GF-D8 (cell line): ENCODE measurements around the gene WDR6.
"Not testable (repeated sequence)": the region's sequence is repeated elsewhere in the genome, so short reads cannot be mapped to it uniquely, and the experiment has no call there.

Source experiments
- DNase-seq: peaks from one replicate; lab custom pipeline; 2025; lab: John Stamatoyannopoulos, UW

WDR6 gene

DNA sequence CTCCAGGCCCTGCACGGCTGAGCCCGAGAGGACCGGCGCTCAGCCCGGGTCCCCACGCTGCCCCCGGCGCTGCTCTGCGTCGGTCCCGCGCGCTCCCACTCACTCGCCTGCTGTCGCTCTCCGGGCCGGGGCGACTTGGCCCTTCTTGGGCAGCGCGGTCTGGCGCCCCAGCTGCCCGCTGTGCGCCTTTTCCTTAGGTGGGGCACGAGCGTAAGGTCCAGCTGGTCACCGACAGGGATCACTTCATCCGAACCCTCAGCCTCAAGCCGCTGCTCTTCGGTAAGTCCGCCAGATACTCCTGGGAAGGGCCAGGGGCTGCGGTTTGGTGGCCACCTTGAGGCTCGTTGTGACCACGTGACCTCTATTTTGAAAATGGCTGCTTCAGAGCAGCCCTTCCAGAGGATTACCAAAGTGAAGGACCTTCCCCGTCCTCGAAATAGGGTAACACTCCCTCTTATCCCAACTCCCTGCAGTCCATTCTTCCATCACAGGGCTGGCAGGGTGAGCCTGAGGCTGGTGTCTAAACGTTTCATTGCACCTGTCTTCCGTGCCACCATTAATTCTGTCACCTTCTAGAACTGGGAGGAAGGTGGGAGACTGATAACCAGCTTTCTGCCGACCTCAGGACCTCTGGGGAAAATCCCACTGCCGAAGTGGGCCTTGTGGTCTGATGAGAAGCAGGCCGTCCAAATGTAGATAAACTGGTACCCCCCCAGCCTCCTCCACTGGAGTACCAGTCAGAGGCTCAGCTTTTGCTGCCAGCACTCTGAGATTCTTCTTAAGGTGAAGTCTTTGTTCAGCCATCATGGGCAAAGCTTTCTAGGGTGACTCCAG lies 16.3 kb upstream of the WDR6 start:
- DNase-seq: no peak

DNA sequence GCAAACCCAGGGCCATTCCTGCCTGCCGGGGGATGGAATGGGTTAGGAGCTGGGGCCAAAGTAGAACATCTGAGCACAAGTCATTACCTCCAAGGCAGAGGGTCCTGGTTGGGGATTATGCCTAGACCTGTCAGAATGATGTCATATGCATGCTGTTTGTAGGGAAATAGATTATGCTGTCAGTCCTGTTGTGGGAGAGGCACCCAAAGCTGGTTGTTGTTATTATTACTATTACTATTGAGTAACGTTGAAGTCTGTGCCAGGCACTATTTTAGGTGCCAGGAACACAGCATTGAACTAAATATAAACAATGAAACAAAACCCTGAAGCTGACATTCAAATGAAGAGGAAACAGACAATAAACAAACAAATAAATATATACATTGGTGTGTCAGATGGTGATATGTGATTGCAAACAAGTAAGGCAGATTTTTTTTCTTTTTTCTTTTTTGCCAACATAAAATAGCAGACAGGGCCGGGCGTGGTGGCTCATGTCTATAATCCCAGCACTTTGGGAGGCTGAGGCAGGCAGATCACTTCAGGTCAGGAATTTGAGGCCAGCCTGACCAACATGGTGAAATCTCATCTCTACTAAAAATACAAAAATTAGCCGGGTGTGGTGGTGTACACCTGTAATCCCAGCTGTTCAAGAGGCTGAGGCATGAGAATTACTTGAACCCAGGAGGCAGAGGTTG lies 15.2 kb upstream of the WDR6 start:
- no peak for DNase-seq

DNA sequence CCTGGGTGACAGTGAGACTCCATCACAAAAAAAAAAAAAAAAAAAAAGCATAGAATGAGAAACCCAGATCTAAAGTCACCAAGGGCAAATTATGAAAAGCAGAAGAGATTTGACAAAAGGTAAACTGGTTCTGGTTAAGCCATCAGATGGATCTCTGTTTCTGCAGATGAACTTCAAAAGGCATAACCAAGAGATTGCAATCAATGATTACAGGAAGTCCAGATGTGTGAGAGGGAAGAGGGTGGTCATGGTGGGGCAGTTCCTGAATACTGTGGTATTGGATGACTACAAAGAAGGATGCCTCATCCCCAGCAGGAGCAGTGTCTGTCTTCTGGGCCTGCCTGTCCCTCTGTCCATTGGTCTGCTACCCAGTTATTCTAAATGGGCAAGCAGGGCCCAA lies 13.4 kb upstream of the WDR6 start:
- peak; percentile 7 for DNase-seq

DNA sequence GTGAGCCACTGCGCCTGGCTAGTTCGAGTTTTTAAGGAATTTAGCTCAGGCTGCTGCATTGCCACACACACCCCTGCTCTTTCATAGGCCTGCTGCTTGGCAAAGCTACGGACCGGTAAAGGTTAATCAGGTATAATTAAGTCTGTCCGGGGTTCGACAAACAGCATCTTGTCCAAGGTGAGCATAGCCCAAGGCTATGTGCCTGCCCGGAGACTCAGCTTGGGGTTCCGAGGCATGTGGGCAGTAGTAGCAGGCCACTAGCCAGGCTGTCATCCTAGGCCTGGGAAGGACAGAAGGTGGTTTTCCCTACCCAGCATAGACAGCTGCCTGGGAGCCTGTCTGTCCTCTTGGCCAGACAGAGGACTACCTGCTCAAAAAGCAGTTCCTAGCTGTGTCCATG lies 10.6 kb upstream of the WDR6 start:
- DNase-seq: no peak

GRCh38 chr3:48997102-48997635 lies 10.0 kb upstream of the WDR6 start:
- no peak for DNase-seq

- DNase-seq: no peak
Measured at GRCh38 chr3:48997714-48998637, 9.2 kb upstream of the WDR6 start.

- DNase-seq: no peak
Measured at GRCh38 chr3:48999085-48999858, 7.9 kb upstream of the WDR6 start.

GRCh38 chr3:49001155-49001554 lies 6.0 kb upstream of the WDR6 start:
- DNase-seq: no peak

GRCh38 chr3:49004352-49005302 lies 2.6 kb upstream of the WDR6 start:
- DNase-seq: no peak

DNA sequence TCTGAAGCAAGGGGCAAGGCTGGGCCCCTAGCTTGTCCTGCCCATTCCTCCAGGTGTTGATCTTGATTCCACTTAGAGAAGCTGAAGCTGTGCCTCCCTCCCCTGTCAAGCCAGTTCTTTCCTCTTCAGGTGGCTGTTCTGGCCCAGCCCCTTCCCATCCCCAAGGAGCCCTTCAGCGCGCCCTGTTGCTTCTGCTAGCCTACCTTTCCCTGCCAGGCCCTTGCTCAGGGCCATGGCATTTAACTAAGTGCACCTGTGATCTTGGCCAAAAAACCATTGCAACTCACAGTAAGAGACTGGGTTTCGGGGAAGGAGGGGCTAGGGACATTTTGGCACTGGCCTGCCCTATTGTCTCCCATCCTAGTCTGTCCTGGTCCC lies 1.9 kb upstream of the WDR6 start:
- DNase-seq: no peak

- DNase-seq: no peak
Measured at GRCh38 chr3:49005998-49006397, 1.2 kb upstream of the WDR6 start.

DNA sequence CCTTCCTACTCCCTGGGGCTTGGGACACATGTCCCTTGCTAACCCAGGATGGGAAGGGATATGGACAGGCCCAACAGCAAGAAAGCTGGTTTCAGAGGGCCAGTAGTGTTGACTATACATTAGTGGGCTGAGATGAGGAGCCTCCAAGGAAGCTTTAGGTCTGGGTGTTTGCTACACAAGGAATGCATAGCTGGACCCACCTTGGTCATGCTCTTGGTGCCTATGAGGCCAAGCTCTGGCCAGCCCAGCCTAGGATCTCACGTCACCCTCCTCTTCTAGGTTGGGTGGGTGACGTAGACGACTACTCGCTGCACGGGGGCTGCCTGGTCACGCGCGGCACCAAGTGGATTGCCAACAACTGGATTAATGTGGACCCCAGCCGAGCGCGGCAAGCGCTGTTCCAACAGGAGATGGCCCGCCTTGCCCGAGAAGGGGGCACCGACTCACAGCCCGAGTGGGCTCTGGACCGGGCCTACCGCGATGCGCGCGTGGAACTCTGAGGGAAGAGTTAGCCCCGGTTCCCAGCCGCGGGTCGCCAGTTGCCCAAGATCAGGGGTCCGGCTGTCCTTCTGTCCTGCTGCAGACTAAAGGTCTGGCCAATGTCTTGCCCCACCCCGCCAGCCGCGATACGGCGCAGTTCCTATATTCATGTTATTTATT lies 653 bp upstream of the WDR6 start:
- no peak for DNase-seq

- DNase-seq: peak; percentile 19
Measured at GRCh38 chr3:49007771-49008528, 759 bp downstream of the WDR6 start.

- DNase-seq: not testable (repeated sequence)
Measured at GRCh38 chr3:49008627-49009026, 1.4 kb downstream of the WDR6 start.

DNA sequence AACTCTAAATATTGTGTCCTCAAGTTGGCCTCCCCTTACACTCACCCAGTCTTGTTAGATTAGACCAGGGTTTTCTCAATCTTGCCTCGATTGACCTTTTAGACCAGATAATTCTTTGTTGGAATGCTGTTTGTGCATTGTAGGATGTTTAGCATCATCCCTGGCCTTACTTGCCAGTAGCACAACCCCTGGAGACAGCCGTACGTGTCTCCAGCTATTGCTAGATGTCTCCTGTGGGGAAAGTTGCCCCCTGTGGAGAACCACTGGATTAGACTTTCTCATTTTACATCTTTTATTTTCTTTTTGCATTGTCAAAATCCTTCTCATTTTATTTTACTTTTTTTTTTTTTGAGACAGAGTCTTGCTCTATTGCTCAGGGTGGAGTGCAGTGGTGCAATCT lies 2.2 kb downstream of the WDR6 start:
- DNase-seq: no peak

- no peak for DNase-seq
Measured at GRCh38 chr3:49012441-49013017, 5.3 kb downstream of the WDR6 start.

DNA sequence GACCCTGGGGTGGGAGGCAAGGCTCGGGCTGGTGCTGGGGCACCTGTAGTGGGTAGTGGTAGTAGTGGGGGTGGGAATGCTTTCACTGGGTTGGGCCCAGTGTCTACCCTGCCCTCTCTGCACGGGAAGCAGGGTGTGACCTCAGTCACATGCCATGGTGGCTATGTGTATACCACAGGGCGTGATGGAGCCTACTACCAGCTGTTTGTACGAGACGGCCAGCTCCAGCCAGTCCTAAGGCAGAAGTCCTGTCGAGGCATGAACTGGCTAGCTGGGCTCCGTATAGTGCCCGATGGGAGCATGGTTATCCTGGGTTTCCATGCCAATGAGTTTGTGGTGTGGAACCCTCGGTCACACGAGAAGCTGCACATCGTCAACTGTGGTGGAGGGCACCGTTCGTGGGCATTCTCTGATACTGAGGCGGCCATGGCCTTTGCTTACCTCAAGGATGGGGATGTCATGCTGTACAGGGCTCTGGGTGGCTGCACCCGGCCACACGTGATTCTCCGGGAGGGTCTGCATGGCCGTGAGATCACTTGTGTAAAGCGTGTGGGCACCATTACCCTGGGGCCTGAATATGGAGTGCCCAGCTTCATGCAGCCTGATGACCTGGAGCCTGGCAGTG lies 6.0 kb downstream of the WDR6 start:
- DNase-seq: no peak
